Measurements from ENCODE around the gene LETM1.

DNA sequence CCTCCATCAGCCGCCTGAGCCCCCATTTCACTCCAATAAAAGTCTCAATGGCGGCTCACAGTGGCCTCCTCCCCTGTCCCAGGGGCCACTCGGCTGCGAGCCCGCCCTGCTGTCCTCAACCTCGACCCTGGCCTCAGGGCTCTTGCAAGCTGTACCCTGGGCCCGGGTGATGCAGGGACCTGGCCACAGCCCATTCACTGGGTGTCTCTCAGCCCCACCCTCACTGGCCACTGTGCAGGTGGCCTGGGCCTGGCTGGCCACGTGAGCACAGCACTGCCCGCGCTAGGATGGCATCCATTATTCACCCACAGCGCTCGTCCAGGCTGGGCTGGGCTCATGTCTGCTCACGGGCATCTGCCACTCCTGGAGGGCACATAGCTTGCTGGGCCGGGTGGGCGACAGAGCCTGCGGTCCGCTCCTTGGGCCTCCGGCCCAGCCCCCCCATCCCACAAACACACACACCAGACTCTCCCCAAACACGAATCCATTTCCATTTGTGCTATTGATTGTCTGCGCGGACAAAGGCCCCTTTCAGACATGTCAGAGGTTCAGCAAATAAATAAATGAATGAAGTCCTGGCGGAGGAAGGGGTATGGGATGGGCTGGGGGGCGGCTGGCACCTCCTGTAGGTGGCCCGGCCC is 79.3 kb downstream of the LETM1 start:
- TF ChIP-seq, protein P1, sequence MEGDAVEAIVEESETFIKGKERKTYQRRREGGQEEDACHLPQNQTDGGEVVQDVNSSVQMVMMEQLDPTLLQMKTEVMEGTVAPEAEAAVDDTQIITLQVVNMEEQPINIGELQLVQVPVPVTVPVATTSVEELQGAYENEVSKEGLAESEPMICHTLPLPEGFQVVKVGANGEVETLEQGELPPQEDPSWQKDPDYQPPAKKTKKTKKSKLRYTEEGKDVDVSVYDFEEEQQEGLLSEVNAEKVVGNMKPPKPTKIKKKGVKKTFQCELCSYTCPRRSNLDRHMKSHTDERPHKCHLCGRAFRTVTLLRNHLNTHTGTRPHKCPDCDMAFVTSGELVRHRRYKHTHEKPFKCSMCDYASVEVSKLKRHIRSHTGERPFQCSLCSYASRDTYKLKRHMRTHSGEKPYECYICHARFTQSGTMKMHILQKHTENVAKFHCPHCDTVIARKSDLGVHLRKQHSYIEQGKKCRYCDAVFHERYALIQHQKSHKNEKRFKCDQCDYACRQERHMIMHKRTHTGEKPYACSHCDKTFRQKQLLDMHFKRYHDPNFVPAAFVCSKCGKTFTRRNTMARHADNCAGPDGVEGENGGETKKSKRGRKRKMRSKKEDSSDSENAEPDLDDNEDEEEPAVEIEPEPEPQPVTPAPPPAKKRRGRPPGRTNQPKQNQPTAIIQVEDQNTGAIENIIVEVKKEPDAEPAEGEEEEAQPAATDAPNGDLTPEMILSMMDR (IDR thresholded peaks at IDR 0.05) = no peak
- TF ChIP-seq POLR2A (IDR thresholded peaks at IDR 0.05) = no peak
